IMR-90 (cell line): ENCODE results near the gene TCF4. TPM values are rescaled to one million over a fixed set of nuclear protein-coding genes. Genes with fewer than 3 reads are reported as not detected.

Experiments used
- ATAC-seq: fragments of 200-7000 bp; cut with Tn5 transposase; 2 replicates; pipeline ENCODE4 v1.9.1; 2020; ENCODE audit warnings: low read depth, mild to moderate bottlenecking, moderate library complexity
- BruUV-seq: library from RNA; stranded (reverse); fragments of 400-500 nt; replicated peaks from 2 replicates; lab custom pipeline; 2021; lab: Mats Ljungman, UMichigan
- CTCF ChIA-PET: fragments of 300-600 bp; formaldehyde crosslinking; extraction: SDS; loops from one replicate; lab custom pipeline; 2021; ENCODE audit warnings: antibody characterized with exemption; lab: Yijun Ruan, JAX
- POLR2A ChIA-PET: fragments of 300-600 bp; sonication (Branson Sonifier 250); formaldehyde crosslinking; loops from one replicate; lab custom pipeline; 2022; ENCODE audit warnings: antibody characterized with exemption; ENCODE audit not compliant: unreplicated experiment; lab: Charles Lee
- DNase-seq: peaks from one replicate; pipeline ENCODE4 v3.0.0; 2013
- H2AFZ ChIP-seq: replicated peaks from 2 replicates; pipeline ENCODE3; 2013; ENCODE audit warnings: low read length, mild to moderate bottlenecking; ENCODE audit not compliant: poor library complexity
- H2AK5ac ChIP-seq: 2 replicates; pipeline ENCODE4 v1.6.1; 2013; ENCODE audit warnings: low read depth, low read length, inconsistent platforms
- H2AK9ac ChIP-seq: replicated peaks from 2 replicates; pipeline ENCODE3; 2013; ENCODE audit warnings: mild to moderate bottlenecking, low read depth, low read length, moderate library complexity; ENCODE audit not compliant: poor library complexity
- H2BK120ac ChIP-seq: 2 replicates; pipeline ENCODE4 v1.6.1; 2013; ENCODE audit warnings: low read depth, low read length, inconsistent platforms
- H2BK15ac ChIP-seq: 3 replicates; pipeline ENCODE4 v1.6.1; 2013; ENCODE audit warnings: low read depth, low read length, inconsistent platforms
- H2BK20ac ChIP-seq: 2 replicates; pipeline ENCODE4 v1.6.1; 2013; ENCODE audit warnings: low read depth, mild to moderate bottlenecking, inconsistent platforms, low read length, moderate library complexity
- H2BK5ac ChIP-seq: 2 replicates; pipeline ENCODE4 v1.6.1; 2013; ENCODE audit warnings: mild to moderate bottlenecking, low read depth, low read length, inconsistent platforms; ENCODE audit not compliant: poor library complexity, severe bottlenecking
- H3K14ac ChIP-seq: replicated peaks from 2 replicates; pipeline ENCODE4 v1.6.1; 2013; ENCODE audit warnings: low read depth, low read length, inconsistent platforms
- H3K18ac ChIP-seq: 2 replicates; pipeline ENCODE4 v1.6.1; 2013; ENCODE audit warnings: low read depth, low read length, control low read depth
- H3K23ac ChIP-seq: 2 replicates; pipeline ENCODE4 v1.6.1; 2013; ENCODE audit warnings: low read depth, low read length, inconsistent platforms
- H3K27ac ChIP-seq: 2 replicates; pipeline ENCODE4 v1.5.1; 2013; ENCODE audit warnings: mild to moderate bottlenecking, control low read depth, low read length; ENCODE audit not compliant: insufficient read depth
- H3K27me3 ChIP-seq: 2 replicates; pipeline ENCODE4 v1.6.1; 2013; ENCODE audit warnings: low read length; ENCODE audit not compliant: control insufficient read depth, insufficient read depth
- H3K36me3 ChIP-seq: 2 replicates; pipeline ENCODE4 v1.6.1; 2013; ENCODE audit warnings: low read length, mixed read lengths; ENCODE audit not compliant: control insufficient read depth, insufficient read depth
- H3K4ac ChIP-seq: 2 replicates; pipeline ENCODE4 v1.6.1; 2013; ENCODE audit warnings: low read depth, low read length, inconsistent platforms
- H3K4me1 ChIP-seq: 2 replicates; pipeline ENCODE4 v1.6.1; 2013; ENCODE audit warnings: low read length, mixed read lengths; ENCODE audit not compliant: control insufficient read depth, insufficient read depth
- H3K4me2 ChIP-seq: 2 replicates; pipeline ENCODE4 v1.6.1; 2013; ENCODE audit warnings: low read depth, mild to moderate bottlenecking, control low read depth, low read length, moderate library complexity
- H3K4me3 ChIP-seq: 2 replicates; pipeline ENCODE4 v1.5.1; 2013; ENCODE audit warnings: low read depth, mild to moderate bottlenecking, control low read depth, low read length, moderate library complexity; ENCODE audit not compliant: insufficient read depth
- H3K56ac ChIP-seq: 2 replicates; pipeline ENCODE4 v1.6.1; 2013; ENCODE audit warnings: low read length, inconsistent platforms; ENCODE audit not compliant: insufficient read depth; ENCODE audit errors: extremely low read depth
- H3K79me1 ChIP-seq, 2 experiments: 2 replicates each; pipeline ENCODE4 v1.6.1; 2013; ENCODE audit warnings: low read length in 2 of 2, inconsistent platforms in 1 of 2, low read depth in 1 of 2
- H3K9ac ChIP-seq: 2 replicates; pipeline ENCODE4 v1.6.1; 2013; ENCODE audit warnings: low read depth, low read length, control low read depth
- H3K9me1 ChIP-seq: 2 replicates; pipeline ENCODE4 v1.6.1; 2013; ENCODE audit warnings: low read length, inconsistent platforms; ENCODE audit not compliant: insufficient read depth
- H3K9me3 ChIP-seq: 2 replicates; pipeline ENCODE4 v1.6.1; 2013; ENCODE audit warnings: low read length; ENCODE audit not compliant: control insufficient read depth, insufficient read depth
- H4K20me1 ChIP-seq: 2 replicates; pipeline ENCODE4 v1.6.1; 2013; ENCODE audit warnings: low read length, inconsistent platforms; ENCODE audit not compliant: insufficient read depth
- H4K5ac ChIP-seq: 2 replicates; pipeline ENCODE4 v1.6.1; 2013; ENCODE audit warnings: mild to moderate bottlenecking, low read depth, low read length, control low read depth
- H4K8ac ChIP-seq, 2 experiments: 2 replicates each; pipeline ENCODE4 v1.6.1; 2013; ENCODE audit warnings: low read depth in 2 of 2, low read length in 2 of 2, control low read depth in 1 of 2, inconsistent platforms in 1 of 2
- H4K91ac ChIP-seq: 2 replicates; pipeline ENCODE4 v1.6.1; 2013; ENCODE audit warnings: low read depth, low read length, inconsistent platforms; ENCODE audit not compliant: insufficient read depth
- BHLHE40 ChIP-seq: fragments of 150-350 bp; IDR thresholded peaks from 2 replicates; pipeline ENCODE4 v1.6.1; 2016; ENCODE audit warnings: mild to moderate bottlenecking, low read depth, low read length
- CEBPB ChIP-seq: IDR thresholded peaks from 2 replicates; pipeline ENCODE4 v1.6.1; 2012; ENCODE audit warnings: low read depth, low read length, improper control_type of control experiment
- CHD1 ChIP-seq: IDR thresholded peaks from 2 replicates; pipeline ENCODE4 v1.6.1; 2012; ENCODE audit warnings: low read depth, low read length, improper control_type of control experiment
- CTCF ChIP-seq: conservative IDR thresholded peaks from 2 replicates; pipeline ENCODE4 v1.5.1; 2012; ENCODE audit warnings: mild to moderate bottlenecking, low read depth, low read length, improper control_type of control experiment
- FOS ChIP-seq: fragments of 150-350 bp; IDR thresholded peaks from 2 replicates; pipeline ENCODE4 v1.6.1; 2016; ENCODE audit warnings: low read depth, low read length
- MAFK ChIP-seq: IDR thresholded peaks from 2 replicates; pipeline ENCODE4 v1.6.1; 2012; ENCODE audit warnings: low read depth, low read length, improper control_type of control experiment
- MAZ ChIP-seq: IDR thresholded peaks from 2 replicates; pipeline ENCODE4 v1.6.1; 2012; ENCODE audit warnings: low read depth, mild to moderate bottlenecking, low read length, improper control_type of control experiment, moderate library complexity, borderline replicate concordance
- MXI1 ChIP-seq: IDR thresholded peaks from 2 replicates; pipeline ENCODE4 v1.6.1; 2012; ENCODE audit warnings: low read depth, mild to moderate bottlenecking, low read length, moderate library complexity, borderline replicate concordance
- POLR2A ChIP-seq: IDR thresholded peaks from 2 replicates; pipeline ENCODE4 v1.6.1; 2012; ENCODE audit warnings: mild to moderate bottlenecking, low read depth, low read length
- RCOR1 ChIP-seq: IDR thresholded peaks from 2 replicates; pipeline ENCODE4 v1.6.1; 2012; ENCODE audit warnings: mild to moderate bottlenecking, low read length, improper control_type of control experiment; ENCODE audit not compliant: insufficient replicate concordance
- RFX5 ChIP-seq: IDR thresholded peaks from 2 replicates; pipeline ENCODE4 v1.8.0; 2012; ENCODE audit warnings: low read depth, mild to moderate bottlenecking, low read length, moderate library complexity
- SMC3 ChIP-seq: fragments of 150-350 bp; IDR thresholded peaks from 2 replicates; pipeline ENCODE4 v1.6.1; 2016; ENCODE audit warnings: low read depth, mild to moderate bottlenecking, antibody characterized with exemption, low read length, moderate library complexity
- WGBS, 2 experiments: methylation state at CpG; one replicate each; pipeline versions ENCODE4 v1.1.5 to v1.1.7; 2013; ENCODE audit warnings: missing lambda C conversion rate in 2 of 2; ENCODE audit not compliant: insufficient read length in 1 of 2; ENCODE audit errors: extremely low coverage in 2 of 2; 5-methylcytosine and 5-hydroxymethylcytosine counted together
- dilution Hi-C: fragments of 300-500 bp; cut with HindIII; formaldehyde crosslinking; loops from one replicate; pipeline ENCODE4 v1.14.3; 2018; ENCODE audit warnings: low sequenced_read_pairs; ENCODE audit not compliant: unreplicated experiment
- in situ Hi-C: fragments of 300-500 bp; cut with MboI; formaldehyde crosslinking; loops from 3 replicates; pipeline ENCODE4 v1.14.3; 2019; ENCODE audit warnings: low sequenced_read_pairs, inconsistent platforms, mixed read lengths
- intact Hi-C: fragments of 100-400 bp; cut with micrococcal nuclease; formaldehyde crosslinking; loops from 2 replicates; pipeline ENCODE4 v1.10.0; 2022
- polyA plus RNA-seq, 3 experiments: library from polyadenylated mRNA; depleted of rRNA; stranded (reverse); fragments of >200 nt; gene quantifications; 2 replicates each; pipeline ENCODE4 v1.2.3, GENCODE V29; 2012; ENCODE audit warnings: low replicate concordance in 1 of 3
- total RNA-seq: library from RNA; depleted of rRNA; stranded (reverse); fragments of >200 nt; gene quantifications from 2 replicates; pipeline ENCODE4 v1.2.3, GENCODE V29; 2012
- TF ChIP-seq, protein P1 (sequence below): fragments of 150-350 bp; IDR thresholded peaks from 2 replicates; pipeline ENCODE4 v1.6.1; 2016; ENCODE audit warnings: low read depth, mild to moderate bottlenecking, low read length, moderate library complexity, borderline replicate concordance
- TF ChIP-seq, protein P2 (sequence below): fragments of 150-350 bp; IDR thresholded peaks from 2 replicates; pipeline ENCODE4 v1.6.1; 2017; ENCODE audit warnings: mild to moderate bottlenecking, antibody characterized with exemption, low read length, low read depth

The TCF4 gene
- total and polyA plus RNA-seq, 2 of the 4 experiments (the other 2 are of a cell fraction), result 30.0 to 87.1 TPM

DNA sequence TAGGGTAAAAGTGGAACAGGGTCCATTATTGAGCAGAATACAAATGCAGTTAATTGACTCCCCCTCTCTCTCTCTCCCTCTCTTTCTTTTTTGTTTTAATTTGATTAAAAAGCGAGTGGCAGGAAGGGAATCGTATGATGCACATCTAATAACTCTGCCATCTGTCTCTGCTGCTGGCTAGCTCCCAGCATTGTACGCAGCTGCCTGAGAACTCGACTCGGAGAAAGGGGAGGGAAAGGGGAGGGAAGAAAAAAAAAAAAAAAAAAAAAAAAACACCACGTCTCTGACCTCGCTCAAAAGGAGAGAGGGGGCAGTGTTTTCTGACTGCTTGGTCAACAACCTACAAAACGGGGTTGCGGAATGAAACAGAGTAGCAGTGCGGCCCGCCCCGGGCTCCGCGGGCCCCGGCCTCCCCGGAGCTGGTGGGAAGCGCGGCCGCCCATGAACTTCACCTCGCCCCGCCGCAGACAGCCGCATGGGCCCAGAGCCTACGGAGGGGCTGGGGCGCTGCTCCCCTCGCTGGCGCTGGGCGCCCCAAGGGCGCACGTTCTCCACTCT, 265.7 kb downstream of the TCF4 start:
- peak; percentile 59 for ATAC-seq
- CTCF ChIA-PET, result interaction anchor here (0.7 to 1.9 kb wide), 4 partner anchors 9 to 93 kb away, joined by 3 to 6 read pairs (median 5); no protein-coding TSS in a partner anchor
- TF ChIP-seq RFX5, result no peak
- TF ChIP-seq BHLHE40, result no peak
- TF ChIP-seq MAFK, result no peak
- TF ChIP-seq CHD1, result no peak
- peak; percentile 8; the same call in 1 of the 2 replicates for TF ChIP-seq MXI1
- no peak for TF ChIP-seq SMC3
- TF ChIP-seq RCOR1, result no peak
- TF ChIP-seq MAZ, result no peak
- TF ChIP-seq, protein P1, sequence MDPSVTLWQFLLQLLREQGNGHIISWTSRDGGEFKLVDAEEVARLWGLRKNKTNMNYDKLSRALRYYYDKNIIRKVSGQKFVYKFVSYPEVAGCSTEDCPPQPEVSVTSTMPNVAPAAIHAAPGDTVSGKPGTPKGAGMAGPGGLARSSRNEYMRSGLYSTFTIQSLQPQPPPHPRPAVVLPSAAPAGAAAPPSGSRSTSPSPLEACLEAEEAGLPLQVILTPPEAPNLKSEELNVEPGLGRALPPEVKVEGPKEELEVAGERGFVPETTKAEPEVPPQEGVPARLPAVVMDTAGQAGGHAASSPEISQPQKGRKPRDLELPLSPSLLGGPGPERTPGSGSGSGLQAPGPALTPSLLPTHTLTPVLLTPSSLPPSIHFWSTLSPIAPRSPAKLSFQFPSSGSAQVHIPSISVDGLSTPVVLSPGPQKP, result no peak
- TF ChIP-seq CEBPB, result no peak
- no peak for TF ChIP-seq FOS
- TF ChIP-seq, protein P2, sequence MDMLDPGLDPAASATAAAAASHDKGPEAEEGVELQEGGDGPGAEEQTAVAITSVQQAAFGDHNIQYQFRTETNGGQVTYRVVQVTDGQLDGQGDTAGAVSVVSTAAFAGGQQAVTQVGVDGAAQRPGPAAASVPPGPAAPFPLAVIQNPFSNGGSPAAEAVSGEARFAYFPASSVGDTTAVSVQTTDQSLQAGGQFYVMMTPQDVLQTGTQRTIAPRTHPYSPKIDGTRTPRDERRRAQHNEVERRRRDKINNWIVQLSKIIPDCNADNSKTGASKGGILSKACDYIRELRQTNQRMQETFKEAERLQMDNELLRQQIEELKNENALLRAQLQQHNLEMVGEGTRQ, result no peak
- TF ChIP-seq POLR2A, result 0 out of 2 replicates have a peak, but pooled peaks have one; percentile 21
- 0 out of 2 replicates have a peak, but pooled peaks have one; percentile 14 for TF ChIP-seq CTCF

More for the DNA sequence above, 265.7 kb downstream of the TCF4 start:
- Histone ChIP-seq H3K9me1 (no peaks in the 10 kb centered on the region), H4K91ac (0 out of 2 replicates have a peak overlapping the region, but pooled peaks have one; percentile 2), H3K23ac (peak overlapping the region; percentile 75), H2BK20ac (no peak overlapping the region), H2BK15ac (no peak overlapping the region), H3K27me3 (no peaks in the 10 kb centered on the region), H3K9ac (peak overlapping the region; percentile 65), H3K14ac (peak overlapping the region; percentile 89), H3K9me3 (no peaks in the 10 kb centered on the region), H3K36me3 (no peaks in the 10 kb centered on the region), H4K20me1 (no peaks in the 10 kb centered on the region; the same call in 1 of the 2 replicates), H2BK120ac (peak overlapping the region; percentile 67), H4K5ac (peak overlapping the region; percentile 34), H2AFZ (peak overlapping the region; percentile 88), H4K8ac (peak overlapping the region; percentile 11 to 72; a peak in 1 of 4 replicates), H3K27ac (peak overlapping the region; percentile 82), H3K4me1 (peaks cover 3% of the 10 kb centered on the region; the same call in 1 of the 2 replicates), H3K4ac (peak overlapping the region; percentile 64), H2BK5ac (peak overlapping the region; percentile 78), H2AK5ac (no peak overlapping the region), H2AK9ac (no peak overlapping the region), H3K56ac (peak overlapping the region; percentile 76), H3K18ac (peak overlapping the region; percentile 28), H3K79me1 (peaks cover 8 to 47% of the 10 kb centered on the region in 2 experiments), H3K4me3 (peak overlapping the region; percentile 61), H3K4me2 (peak overlapping the region; percentile 84)
- intact Hi-C loops, result loop anchor here (5.0 to 10.0 kb wide), 2 partner anchors 460 to 637 kb away; no protein-coding TSS in a partner anchor
- WGBS, 2 experiments, result no CpG with 5 or more reads among the region's 30 CpGs
- BruUV-seq, result no TSS peak
- in situ Hi-C loops, result no loop called here
- dilution Hi-C loops, result no loop called here
- DNase-seq, result peak; percentile 96
- POLR2A ChIA-PET, result interaction anchor here (0.6 to 1.2 kb wide), 7 partner anchors 9 to 661 kb away, joined by 3 to 17 read pairs (median 7); no protein-coding TSS in a partner anchor
